Measurements from ENCODE around the gene HMGCL.
"Not testable (repeated sequence)": the region's sequence is repeated elsewhere in the genome, so short reads cannot be mapped to it uniquely, and the experiment has no call there.

DNA sequence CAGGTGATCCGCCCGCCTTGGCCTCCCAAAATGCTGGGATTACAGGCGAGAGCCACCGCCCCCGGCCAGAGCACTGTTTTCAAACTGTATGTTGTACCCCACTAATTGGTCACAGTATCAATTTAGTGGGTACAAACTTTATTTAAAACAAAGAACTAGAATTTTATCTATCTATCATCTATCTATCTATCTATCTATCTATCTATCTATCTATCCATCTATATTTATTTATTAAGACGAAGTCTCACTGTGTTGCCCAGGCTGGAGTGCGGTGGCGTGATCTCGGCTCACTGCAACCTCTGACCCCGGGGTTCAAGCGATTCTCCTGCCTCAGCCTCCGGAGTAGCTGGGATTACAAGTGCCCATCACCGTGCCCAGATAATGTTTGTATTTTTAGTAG, 1.4 kb upstream of the HMGCL start:
- TF ChIP-seq, protein P1, sequence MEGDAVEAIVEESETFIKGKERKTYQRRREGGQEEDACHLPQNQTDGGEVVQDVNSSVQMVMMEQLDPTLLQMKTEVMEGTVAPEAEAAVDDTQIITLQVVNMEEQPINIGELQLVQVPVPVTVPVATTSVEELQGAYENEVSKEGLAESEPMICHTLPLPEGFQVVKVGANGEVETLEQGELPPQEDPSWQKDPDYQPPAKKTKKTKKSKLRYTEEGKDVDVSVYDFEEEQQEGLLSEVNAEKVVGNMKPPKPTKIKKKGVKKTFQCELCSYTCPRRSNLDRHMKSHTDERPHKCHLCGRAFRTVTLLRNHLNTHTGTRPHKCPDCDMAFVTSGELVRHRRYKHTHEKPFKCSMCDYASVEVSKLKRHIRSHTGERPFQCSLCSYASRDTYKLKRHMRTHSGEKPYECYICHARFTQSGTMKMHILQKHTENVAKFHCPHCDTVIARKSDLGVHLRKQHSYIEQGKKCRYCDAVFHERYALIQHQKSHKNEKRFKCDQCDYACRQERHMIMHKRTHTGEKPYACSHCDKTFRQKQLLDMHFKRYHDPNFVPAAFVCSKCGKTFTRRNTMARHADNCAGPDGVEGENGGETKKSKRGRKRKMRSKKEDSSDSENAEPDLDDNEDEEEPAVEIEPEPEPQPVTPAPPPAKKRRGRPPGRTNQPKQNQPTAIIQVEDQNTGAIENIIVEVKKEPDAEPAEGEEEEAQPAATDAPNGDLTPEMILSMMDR (conservative IDR thresholded peaks at IDR 0.05; ENCODE audit: low read length) = not testable (repeated sequence)
- not testable (repeated sequence) for TF ChIP-seq EZH2phosphoT487 (IDR thresholded peaks at IDR 0.05; ENCODE audit: borderline replicate concordance)
